ENCODE data around the gene CADPS2. TPM values are rescaled to one million over a fixed set of nuclear protein-coding genes. Genes with fewer than 3 reads are reported as not detected.

Gene CADPS2
- total and polyA plus RNA-seq, 4 donors = 5.6 to 41.1 (median 11.0) TPM

GRCh38 chr7:122468945-122469344 lies 417.3 kb downstream of the CADPS2 start:
- 86% methylated on average over 2 of the region's 2 CpGs for whole genome bisulfite sequencing
- no peak overlapping the region for H3K9ac ChIP-seq (ENCODE audit: low read depth in 1 of 2, low read length in 2 of 2)

More at GRCh38 chr7:122468945-122469344, 417.3 kb downstream of the CADPS2 start:
- TF ChIP-seq FOXA2 (IDR thresholded peaks at IDR 0.05) = no peak
- no peak for TF ChIP-seq JUND (IDR thresholded peaks at IDR 0.05)
- no peak for TF ChIP-seq YY1 (IDR thresholded peaks at IDR 0.05)
- TF ChIP-seq SP1 (IDR thresholded peaks at IDR 0.05) = no peak
- TF ChIP-seq REST (IDR thresholded peaks at IDR 0.05) = no peak
- no peak for TF ChIP-seq MAX (IDR thresholded peaks at IDR 0.05)
- no peak for TF ChIP-seq ZBTB33 (IDR thresholded peaks at IDR 0.05)
- TF ChIP-seq EGR1 (IDR thresholded peaks at IDR 0.05; ENCODE audit: low read depth in 2 of 2) = no peak
- no peak for TF ChIP-seq GABPA (IDR thresholded peaks at IDR 0.05 in 1 of 2, conservative IDR thresholded peaks at IDR 0.05 in 1 of 2)
- TF ChIP-seq RAD21 (IDR thresholded peaks at IDR 0.05) = no peak
- no peak for TF ChIP-seq ATF3 (IDR thresholded peaks at IDR 0.05)
- no peak for TF ChIP-seq HNF4A (conservative IDR thresholded peaks at IDR 0.05)
- TF ChIP-seq RXRA (IDR thresholded peaks at IDR 0.05) = no peak
- no peak for TF ChIP-seq HNF4G (IDR thresholded peaks at IDR 0.05)
- no peak for TF ChIP-seq FOXA1 (IDR thresholded peaks at IDR 0.05)
- no peak for TF ChIP-seq TAF1 (conservative IDR thresholded peaks at IDR 0.05)
- TF ChIP-seq CTCF (IDR thresholded peaks at IDR 0.05; ENCODE audit: low read depth, low read length, missing input control) = no peak
- no peak for TF ChIP-seq NR2F2 (IDR thresholded peaks at IDR 0.05)
- no peak for DNase-seq (ENCODE audit: low spot score)
- no peaks in the 10 kb centered on the region for H3K27me3 ChIP-seq (ENCODE audit: control insufficient read depth in 4 of 4, insufficient read depth in 4 of 4, low read length in 3 of 4)
- no peak overlapping the region for H3K27ac ChIP-seq (ENCODE audit: low read depth in 1 of 2, low read length in 2 of 2)
- H3K36me3 ChIP-seq (ENCODE audit: control insufficient read depth in 4 of 4, insufficient read depth in 3 of 4, low read depth in 1 of 4, low read length in 3 of 4) = peaks cover 0 to 2% (median 0%) of the 10 kb centered on the region in 4 donors
- H3K9me3 ChIP-seq (ENCODE audit: control insufficient read depth in 4 of 4, low read length in 3 of 4) = no peaks in the 10 kb centered on the region
- H3K4me3 ChIP-seq (ENCODE audit: low read depth in 1 of 3, low read length in 3 of 3) = no peak overlapping the region
- no peaks in the 10 kb centered on the region for H3K4me1 ChIP-seq (ENCODE audit: control insufficient read depth in 4 of 4, insufficient read depth in 4 of 4, low read length in 3 of 4)

All from liver (tissue), 9 donors.